NCI-H226 (cell line): ENCODE results near the gene GFPT1.
"Not testable (repeated sequence)": the region's sequence is repeated elsewhere in the genome, so short reads cannot be mapped to it uniquely, and the experiment has no call there.

Experiments used
- DNase-seq: peaks from one replicate; pipeline ENCODE4 v3.0.0-alpha.2; 2015

The GFPT1 gene

DNA sequence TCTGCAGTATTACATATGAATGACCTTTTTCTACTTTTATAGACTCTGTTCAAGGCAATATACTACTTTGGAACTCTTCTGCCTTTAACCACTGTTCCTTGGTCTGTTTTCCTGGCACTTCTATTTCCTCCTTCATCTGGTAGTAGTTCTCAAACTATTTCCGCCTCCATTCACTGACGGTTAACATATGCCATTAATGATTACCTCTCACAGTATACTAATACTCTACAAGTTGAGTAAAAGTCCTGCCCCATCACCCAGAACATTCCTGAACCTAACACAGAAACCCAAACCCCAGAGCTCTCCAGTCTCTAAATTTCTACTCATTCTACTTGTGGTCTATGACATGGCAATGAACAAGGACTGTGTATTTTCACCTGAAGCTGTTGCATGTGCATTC is 4.5 kb downstream of the GFPT1 start:
- no peak for DNase-seq

DNA sequence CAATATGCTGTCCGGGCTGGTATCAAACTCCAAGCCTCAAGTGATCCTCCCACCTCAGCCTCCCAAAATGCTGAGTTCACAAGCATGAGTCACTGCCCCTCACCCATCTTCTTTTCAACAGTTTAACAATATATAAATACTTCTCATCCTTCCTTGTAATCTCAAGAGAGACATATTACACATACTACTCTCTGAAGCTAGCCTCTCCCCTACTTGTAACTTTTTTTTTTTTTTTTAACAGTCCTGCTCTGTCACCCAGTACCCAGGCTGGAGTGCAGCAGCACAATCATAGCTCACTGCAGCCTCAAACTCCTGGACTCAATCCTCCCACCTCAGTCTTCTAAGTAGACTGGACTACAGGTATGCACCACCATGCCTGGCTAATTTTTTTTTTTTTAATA is 5.7 kb downstream of the GFPT1 start:
- peak; percentile 72 for DNase-seq

DNA sequence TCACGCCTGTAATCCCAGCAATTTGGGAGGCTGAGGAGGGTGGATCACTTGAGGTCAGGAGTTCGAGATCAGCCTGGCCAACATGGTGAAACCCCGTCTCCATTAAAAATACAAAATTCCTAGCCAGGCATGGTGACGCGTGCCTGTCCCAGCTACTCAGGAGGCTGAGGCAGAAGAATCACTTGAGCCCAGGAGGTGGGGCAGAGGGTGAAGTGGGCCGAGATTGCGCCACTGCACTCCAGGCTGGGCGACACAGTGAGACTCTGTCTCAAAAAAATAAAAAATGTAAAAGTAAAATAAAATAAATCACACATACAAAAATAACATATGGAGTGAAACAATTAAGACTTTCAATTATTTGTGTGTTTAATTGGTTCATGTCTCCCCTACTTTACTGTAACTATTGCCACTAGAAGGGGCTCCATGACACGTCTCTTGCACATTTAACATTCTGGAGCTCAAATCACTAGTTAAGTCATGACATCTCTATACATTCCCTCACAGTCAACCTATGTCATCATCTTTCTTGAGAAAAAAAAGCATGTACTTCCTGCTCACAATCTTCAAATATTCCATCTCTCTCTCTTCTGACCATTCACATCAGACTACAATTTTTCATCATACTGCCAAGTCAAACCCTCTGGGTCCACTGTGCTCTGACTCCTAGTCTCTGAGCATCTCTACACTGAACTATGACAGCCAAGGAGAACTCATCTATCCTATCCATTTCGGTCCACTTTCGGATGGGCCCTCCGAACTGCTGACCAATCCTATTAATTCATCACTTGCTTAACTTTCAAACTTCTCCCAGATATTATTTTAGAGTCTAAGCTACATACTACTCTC is 6.7 kb downstream of the GFPT1 start:
- DNase-seq = peak; percentile 31

DNA sequence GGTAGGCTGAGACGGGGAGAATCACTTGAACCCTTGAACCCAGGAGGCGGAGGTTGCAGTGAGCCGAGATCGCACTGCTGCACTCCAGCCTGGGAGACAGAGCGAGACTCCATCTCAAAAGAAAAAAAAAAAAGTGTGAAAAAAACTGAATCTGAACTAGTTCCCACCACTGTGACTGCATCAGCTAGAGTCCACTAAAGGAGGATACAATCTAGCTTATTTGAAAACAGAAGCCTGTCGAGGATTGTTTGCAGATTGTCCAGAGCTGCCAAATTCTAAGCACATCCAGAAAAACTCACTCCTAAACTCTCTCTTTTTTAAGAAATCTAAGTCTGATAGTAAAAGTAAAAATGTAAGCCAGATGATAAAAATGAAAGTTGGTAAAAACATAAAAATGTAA is 10.6 kb downstream of the GFPT1 start:
- DNase-seq = no peak

DNA sequence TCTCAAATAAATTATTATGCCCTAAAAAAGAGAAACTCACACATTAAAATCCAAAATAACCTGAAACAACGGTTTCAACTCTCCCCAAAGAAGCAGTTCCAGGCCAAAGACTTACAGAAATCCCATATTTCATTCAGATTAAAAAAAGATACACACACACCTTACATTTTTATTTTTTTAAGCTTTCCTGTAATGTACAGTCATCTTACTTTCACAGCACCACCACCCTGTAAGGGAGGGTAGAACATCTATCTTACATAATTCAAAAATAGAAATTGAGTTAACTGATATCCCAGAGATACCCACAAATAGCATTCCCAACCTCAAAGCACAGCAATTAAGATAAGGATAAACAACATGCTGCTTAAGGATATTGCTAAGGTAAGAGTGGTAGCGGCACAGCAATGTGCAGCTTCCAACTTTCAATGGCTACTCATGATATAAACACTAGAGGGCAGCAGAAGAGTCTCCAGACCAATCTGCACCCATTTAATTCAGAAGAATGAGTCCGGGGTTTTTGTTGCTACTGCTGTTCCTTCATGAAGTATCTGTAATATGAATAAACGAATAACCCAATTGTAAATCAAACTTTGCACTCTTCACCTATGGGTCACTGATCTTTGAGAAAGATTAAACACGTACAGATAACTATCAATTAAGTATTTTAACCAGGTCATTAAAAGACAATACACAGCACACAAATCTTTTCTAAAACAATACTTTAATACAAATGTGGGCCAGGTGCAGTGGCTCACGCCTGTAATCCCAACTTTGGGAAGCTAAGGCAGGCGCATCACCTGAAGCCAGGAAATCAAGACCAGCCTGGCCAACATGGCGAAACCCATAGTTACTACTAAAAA is 11.3 kb downstream of the GFPT1 start:
- peak; percentile 22 for DNase-seq

DNA sequence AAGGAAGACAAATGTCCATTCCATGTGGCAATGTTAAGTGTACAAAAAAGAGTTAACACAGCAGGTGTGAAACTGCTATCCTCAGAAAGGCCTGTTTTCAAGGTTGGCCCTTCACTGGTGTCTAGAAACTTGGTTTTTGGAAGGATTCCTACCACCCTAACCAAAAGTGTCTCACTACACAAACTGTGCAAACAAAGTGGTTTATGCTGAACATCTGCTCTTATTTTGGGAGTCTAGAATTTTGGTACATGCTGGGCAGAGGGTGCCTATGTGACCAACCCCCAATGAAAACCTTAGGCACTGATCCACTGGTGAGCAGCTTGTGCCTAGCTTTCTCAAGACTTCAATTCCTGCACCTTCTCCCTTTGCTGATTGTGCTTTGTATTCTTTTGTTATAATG is 14.3 kb downstream of the GFPT1 start:
- no peak for DNase-seq

DNA sequence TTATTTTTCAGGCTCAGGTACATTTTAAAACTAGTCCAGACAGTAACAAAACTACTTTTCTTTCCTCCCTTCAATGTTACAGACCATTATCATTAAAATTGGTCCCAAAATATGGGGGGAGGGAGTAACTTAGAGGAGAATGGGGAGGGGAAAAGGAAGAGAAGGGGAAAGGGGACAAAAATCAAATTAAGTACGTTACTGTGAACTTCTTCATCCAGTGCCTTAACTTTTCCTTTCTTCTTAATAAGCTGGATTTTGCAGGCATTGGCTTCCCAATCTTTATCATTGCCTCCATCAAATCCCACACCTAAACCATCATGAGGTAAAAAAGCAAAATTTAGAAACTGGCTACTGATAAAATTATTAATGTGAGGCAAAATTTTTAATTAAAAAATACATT is 17.2 kb downstream of the GFPT1 start:
- no peak for DNase-seq

DNA sequence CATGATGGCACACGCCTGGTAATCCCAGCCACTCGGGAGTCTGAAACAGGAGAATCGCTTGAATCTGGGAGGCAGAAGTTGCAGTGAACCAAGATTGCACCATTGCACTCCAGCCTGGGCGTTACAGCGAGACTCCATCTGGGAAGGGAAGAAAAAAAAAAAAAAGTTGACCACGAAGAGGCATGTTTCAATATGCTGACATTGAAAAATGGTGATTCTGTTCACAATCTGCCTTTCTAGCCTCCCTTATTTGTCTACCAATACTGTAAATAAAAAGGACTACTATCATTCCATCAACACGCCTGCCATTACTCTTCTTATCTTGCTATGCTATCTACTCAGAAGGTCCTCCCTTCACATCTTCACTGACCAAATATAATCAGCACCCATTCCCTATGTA is 18.4 kb downstream of the GFPT1 start:
- no peak for DNase-seq

DNA sequence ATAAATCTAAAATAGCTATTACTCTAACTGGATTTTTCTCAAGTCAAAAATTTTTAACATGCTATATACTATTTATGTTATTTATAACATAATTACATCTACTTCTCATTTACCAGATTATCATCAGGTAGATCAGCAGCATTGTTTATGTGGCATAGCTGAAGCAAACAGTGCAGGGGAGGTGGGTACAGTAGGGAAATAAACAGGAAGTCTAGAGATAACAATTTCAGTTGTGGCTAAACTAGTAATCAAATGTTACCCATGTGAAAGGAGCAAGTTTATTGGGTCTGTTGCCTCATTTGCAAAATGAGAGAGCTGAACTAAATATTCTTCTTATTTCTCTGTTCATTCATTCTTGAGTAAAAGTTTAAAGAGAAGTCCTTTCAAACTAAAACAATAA is 27.7 kb downstream of the GFPT1 start:
- no peak for DNase-seq

DNA sequence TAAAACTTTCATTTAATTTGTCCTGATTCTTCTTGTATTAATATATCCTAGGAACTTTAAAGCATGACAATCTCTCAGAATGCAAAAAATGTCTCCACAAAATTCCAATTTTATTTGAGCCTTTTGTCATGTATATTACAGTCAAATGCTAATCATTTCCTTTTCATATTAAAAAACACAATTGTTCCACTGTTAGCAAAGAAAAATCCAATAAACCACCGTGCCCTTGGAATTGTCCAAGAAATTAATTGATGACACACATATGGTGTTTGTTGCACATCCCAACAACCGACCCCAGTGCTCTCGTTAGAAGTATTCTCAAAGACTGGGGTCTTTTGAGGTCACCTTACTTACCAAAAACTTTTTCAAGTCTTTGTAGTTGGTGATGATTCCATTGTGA is 28.1 kb downstream of the GFPT1 start:
- no peak for DNase-seq

DNA sequence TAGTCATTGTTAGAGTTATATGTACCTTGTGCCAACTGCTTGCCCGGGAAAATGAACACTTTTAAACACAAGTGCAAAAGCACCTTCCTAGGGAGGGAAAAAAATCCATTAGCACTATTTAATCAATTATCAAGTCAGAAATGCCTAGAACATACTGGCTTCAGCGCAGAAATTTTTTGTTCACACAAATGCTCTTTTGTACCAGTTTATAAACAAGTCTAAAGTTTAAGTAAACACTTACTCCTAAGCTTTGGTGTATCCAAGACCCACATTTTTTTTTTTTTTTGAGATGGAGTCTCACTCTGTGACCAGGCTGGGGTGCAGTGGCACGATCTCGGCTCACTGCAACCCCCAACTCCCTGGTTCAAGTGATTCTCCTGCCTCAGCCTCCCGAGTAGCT is 30.6 kb downstream of the GFPT1 start:
- no peak for DNase-seq

DNA sequence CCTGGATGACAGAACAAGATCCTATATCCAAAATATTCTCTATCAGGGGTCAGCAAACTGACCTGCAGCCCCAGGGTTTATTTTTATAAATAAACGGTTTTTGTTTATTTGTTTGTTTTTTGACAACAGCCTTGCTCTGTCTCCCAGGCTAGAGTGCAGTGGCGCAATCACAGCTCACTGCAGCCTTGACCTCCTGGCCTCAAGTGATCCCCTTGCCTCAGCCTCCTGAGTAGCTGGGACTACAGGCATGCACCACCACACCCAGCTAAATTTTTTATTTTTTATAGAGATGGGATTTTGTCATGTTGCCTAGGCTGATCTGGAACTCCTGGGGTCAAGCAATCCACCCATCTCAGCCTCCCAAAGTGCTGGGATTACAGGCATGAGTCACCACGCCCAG is 32.1 kb downstream of the GFPT1 start:
- not testable (repeated sequence) for DNase-seq

DNA sequence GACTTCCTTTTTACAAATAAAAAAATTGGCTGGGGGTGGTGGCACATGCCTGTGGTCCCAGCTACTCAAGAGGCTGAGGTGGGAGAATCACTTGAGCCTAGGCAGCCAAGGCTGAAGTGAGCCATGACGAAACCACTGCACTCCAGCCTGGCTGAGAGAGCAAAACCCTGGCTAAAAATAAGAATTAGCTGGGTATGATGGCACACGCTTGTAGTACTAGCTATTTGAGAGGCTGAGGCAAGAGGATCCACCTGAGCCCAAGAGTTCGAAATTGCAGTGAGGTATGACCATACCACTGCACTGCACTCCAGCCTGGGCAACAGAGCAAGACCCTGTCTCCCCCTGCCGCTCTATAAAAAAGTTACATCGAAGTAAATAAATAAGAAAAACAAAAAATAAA is 33.7 kb downstream of the GFPT1 start:
- DNase-seq = no peak

DNA sequence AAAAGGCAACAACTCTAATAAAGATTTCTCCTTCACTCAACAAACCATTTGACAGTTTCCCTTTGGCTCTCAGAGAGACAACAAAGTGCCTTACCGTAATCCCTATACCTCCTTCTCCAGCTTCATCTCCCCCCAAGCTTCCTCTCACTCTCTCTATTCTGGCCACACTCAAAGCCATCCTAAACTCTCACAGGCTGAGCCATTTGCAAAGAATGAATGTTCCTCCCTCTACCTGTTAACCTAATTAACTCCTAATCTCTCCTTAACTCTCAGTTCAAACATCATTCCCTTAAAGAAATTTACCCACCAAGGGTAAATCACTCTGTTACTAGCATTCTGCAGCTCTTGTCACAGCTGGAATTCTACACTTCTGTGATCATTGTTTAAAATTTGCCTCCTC is 38.2 kb downstream of the GFPT1 start:
- DNase-seq = no peak

DNA sequence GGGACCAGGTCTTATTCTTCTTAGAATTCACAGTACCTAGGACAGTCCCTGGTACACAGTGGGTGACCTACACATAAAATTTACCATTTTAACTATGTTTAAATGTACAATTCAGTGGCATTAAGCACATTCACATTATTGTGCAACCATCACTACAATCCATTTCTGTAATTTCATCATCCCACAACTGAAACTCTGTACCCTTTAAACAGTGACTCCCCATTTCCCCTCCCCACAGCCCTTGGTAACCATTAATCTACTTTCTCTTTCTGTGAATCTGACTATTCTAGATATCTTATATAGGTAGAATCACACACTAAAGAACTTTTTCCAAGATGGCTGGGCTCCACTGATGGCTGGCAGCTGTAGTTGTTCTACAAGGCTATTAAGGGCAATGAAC is 41.6 kb downstream of the GFPT1 start:
- no peak for DNase-seq

DNA sequence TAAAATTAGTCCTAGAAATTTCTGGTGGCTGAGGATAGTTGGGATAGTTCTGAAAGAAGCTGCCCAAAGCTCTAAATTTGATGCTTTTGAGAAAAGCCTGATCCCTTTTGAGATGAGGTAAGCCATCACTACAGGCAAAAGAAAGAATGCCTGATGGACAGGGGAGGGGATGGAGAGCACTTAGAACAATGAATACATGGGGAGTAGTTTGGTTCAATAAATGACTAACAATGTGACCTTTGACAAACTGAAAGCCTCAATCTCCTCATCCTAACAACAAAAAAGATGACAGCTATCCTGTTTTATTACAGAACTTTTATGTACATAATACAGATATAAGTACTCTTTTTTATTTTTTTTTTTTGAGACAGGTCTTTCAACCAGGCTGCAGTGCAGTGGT is 42.7 kb downstream of the GFPT1 start:
- no peak for DNase-seq

DNA sequence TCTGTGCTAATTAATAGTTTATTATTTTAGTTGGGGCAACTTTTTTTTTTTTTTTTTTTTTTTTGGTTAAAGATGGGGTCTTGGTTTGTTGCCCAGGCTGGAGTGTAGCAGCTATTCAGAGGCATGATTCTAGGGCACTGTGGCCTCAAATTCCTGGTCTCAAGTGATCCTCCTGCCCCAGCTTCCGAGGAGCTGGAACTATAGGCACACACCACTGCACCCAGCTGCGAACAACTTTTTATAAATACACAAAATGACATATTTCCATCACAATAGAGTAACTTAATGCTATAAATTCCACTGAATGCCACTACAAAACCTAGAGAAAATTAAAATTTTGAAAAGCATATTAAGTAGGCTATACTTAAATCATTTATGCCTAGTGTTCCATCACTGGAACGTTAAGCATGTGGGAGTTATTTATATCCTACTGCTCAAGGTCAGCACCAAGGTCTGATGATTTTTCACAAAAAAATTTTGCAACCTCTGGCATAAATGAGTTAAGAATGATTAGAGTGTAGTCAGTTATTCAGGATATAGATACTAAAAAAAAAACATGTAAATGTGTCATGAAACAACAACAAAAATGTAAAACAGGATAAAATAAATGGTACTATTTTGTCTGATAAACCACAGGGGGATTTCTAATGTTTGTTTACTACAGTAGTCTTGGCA is 46.8 kb downstream of the GFPT1 start:
- no peak for DNase-seq

DNA sequence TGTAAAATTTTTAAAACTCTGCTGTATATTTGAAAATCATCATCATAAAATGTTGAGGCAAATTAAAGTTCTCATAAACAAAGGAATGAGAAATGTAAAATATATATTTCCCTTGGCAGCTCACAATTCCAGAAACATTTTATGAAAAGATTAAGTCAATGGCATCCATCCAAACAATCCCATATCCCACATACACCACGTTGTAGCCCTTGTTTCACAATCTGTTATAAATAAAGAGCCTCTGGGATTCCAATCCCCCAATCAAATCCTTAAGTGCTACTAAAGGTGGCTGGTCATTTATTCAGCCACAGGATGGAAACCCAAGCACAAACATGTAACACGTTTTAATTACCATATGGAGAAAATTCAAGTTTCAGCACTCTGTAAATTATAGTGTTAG is 51.7 kb downstream of the GFPT1 start:
- no peak for DNase-seq

DNA sequence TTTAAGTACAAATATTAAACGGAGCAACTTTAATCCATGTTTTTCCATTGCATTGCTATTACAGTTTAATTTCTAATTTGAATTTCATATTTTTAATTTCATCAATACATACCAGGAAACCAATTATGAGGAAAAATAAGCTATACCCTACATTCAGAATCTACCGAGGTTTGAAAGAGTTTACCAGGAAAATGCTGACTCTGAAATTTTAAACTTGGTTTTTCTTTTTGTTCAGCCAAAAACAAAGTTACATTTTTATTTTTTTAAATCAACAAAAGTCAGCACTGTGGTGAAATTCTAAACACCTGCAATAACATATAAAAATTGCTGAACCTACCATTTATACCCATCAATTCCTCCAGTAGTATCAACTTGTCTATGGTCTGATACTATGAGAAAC is 53.7 kb downstream of the GFPT1 start:
- DNase-seq = no peak

DNA sequence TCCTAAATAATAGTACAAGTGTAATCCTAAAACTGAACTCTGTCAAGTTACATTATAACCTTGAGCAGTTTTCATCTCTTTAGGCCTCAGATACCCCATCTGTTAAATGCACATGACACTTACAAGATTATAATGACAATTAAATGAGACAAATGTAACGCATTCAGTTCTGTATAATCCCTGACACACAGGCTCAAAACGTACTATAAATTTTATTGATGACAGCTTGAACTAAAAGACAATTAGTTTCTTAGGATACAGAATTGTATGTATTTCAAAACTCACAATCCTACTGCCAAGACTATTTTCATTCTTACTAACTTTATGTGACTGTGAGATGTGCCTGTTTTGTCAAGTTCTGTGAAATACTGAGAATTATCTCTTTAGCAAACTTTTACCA is 56.2 kb downstream of the GFPT1 start:
- no peak for DNase-seq

DNA sequence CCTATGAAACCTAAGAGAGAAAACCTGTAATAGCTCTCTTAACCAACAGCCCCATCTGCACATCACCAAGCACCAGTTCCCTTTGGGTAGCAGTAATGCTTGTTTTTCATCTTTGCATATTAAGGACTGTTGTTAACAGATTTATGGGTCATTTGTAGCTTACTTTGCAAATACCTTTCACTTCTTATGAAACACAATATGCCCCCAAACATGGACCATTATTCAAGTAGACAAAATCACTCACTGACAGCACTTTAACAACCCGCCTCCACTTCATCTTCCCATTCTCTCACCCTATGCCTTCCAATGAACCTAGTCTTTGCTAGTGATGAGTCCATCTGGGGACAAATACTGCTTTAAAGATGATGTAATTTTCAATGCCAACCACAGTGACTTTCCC is 64.4 kb downstream of the GFPT1 start:
- no peak for DNase-seq

DNA sequence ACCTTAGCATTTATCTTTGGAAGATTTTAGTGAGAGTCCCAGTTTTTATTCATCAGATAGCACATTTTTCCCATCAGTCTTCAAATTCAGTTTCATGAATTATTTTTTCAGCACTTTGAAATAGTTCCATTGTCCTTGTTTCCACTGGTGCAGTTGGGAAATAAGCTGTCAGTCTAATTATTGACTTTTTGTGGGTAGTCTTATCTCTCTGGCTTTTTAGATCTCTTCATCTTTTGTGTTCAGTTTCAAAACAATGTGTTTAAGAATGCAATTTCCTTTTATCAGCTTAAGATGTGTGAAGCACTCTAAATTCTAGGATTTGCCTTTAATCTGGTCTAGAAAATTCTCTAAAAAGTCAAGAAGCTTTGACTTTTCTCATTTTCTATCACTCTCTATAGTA is 70.5 kb downstream of the GFPT1 start:
- no peak for DNase-seq

DNA sequence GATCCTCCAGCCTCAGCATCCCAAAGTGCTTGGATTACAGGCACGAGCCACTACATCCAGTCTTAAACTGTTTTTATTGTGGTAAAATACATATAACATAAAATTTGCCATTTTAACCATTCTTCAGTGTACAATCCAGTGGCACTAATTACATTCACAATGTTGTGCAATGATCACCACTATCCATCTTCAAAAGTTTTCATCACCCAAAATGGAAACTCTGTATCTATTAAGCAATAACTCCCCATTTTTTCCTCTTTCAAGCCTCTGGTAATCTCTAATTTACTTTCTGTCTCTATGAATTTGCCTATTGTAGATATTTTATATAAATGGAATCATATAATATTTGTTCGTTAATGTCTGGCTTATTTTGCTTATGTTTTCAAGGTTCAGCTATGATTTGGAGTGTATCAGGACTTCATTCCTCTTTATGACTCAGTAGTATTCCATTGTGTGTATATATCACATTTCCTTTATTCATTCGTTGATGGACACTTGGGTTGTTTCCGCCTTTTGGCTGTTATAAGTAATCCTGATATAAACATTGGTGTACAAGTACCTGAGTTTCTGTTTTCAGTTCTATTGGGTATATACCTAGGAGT is 71.8 kb downstream of the GFPT1 start:
- DNase-seq = no peak
